NCI-H748 (cell line): ENCODE results near the gene PHACTR1.
"Not testable (repeated sequence)": the region's sequence is repeated elsewhere in the genome, so short reads cannot be mapped to it uniquely, and the experiment has no call there.

Source experiments
- DNase-seq: peaks from one replicate; lab custom pipeline; 2025; ENCODE audit not compliant: unreplicated experiment; lab: John Stamatoyannopoulos, UW

Gene PHACTR1

GRCh38 chr6:12748815-12749521 is 32.4 kb downstream of the PHACTR1 start:
- no peak for DNase-seq

DNA sequence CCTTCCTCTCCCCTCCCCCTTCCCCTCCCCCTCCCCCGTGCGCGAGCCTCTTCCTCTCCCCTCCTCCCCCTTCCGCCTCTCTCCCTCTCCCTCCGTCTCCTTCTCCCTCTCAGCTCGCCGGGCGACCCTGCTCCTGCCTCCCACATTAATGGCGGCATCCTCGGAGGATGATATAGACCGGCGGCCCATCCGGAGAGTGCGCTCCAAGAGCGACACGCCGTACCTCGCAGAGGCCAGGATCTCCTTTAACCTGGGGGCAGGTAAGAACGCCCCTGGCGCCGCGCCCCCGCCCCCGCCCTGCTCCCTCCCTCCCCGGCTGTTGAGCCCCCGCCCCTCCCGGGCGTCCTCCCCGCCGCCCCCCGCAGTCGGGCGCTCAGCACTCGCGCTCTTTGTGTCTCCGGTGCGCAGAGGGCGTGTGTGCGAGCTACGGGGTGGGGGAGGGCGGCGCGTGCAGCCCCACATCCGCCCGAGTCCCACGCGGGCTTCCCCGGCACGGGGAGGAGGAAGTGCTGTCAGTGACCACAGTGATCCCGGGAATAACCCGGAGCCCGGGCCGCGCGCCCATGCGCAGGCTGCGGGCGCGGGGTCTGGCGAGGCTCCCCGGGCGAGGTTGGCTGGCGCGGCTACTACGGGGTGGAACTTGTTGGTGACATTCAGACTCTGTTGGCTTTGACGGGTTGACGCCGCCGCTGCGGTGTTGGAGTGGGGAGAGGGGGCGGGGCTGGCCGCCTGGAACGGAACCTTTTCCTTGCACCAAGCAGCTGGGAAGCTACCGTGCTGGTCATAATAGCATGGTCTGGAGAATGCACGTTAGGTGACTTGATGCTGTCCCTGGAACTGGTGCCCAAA is 33.2 kb downstream of the PHACTR1 start:
- no peak for DNase-seq

DNA sequence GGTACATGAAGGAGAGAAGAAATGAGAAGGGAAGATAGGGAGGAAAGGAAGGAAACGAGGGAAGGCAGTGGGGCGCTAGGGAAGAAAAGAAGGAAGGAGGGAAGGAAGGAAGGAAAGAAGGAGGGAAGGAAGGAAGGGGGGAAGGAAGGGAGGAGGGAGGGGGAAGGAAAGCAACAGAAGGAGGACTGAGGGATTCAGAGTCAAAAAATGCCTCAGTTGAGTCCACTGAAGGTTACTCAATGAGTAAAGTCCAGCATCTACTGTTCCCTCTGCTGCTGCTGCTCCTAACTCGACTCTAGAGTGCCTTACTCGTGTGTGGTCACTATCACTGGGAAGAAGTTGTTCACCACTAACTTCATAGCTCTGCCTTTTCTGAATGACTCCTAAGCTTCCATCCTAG is 33.8 kb downstream of the PHACTR1 start:
- DNase-seq: no peak

- DNase-seq: no peak
These were observed 35.2 kb downstream of the PHACTR1 start for GRCh38 chr6:12751694-12752325.

GRCh38 chr6:12753036-12753435 is 36.5 kb downstream of the PHACTR1 start:
- DNase-seq: no peak

DNA sequence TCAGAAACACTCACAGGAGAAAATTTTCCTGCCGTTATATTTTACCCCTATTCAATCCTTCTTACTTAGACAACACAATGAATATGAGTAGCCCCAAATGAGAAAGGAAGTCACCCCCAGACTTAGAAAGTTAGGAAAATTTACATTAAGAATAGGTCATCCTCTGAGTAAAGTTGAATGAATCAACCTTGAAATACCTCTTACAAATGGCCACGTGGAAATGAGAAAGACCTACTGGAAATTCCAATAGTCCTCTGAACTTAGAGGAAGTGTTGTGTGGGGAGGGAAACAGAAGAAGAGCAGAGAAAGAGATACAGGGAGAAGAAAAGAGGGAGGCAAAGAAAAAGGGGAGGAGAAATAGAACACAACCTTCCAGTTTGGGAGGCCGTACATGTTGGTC is 43.7 kb downstream of the PHACTR1 start:
- DNase-seq: no peak

DNA sequence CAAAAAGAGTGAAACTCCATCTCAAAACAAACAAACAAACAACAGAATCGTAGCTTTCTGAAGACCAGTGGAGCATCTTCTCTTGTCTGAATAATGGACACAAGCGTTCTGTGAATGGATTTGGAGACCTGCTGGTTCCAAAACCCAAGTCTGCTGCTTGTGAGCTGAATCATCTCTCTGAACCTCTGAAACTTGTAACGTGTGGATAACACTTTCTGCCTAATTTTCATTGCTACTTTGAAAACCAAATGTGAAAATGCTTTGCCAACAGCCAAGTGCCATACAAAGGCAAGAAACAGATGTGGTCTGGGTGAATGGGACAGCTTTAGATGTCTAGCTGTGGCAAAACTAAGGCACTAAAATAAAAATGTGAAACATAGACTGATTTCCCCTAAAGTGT is 44.3 kb downstream of the PHACTR1 start:
- no peak for DNase-seq

- DNase-seq: no peak
These were observed 45.0 kb downstream of the PHACTR1 start for GRCh38 chr6:12761376-12762115.

- DNase-seq: not testable (repeated sequence)
These were observed 46.3 kb downstream of the PHACTR1 start for GRCh38 chr6:12762731-12763434.

DNA sequence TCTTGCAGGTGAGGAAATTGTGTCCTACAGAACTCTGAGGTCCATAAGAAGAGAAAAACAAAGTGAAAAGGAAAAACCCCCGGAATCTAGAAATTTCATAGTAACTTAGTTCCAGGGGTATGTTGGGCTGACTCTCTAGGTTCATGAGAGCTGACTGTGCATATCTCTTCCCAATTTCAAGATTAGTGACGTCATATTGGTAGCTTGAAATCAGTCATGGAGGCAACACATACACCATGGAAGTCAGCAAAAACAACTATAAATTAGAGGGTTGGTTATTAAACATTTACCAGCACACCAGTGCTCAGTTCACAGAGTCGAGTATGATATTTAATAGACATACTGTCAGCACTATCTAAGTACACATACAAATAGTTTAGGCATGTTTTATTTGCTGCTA is 49.8 kb downstream of the PHACTR1 start:
- DNase-seq: no peak

GRCh38 chr6:12767016-12767415 is 50.4 kb downstream of the PHACTR1 start:
- DNase-seq: no peak

DNA sequence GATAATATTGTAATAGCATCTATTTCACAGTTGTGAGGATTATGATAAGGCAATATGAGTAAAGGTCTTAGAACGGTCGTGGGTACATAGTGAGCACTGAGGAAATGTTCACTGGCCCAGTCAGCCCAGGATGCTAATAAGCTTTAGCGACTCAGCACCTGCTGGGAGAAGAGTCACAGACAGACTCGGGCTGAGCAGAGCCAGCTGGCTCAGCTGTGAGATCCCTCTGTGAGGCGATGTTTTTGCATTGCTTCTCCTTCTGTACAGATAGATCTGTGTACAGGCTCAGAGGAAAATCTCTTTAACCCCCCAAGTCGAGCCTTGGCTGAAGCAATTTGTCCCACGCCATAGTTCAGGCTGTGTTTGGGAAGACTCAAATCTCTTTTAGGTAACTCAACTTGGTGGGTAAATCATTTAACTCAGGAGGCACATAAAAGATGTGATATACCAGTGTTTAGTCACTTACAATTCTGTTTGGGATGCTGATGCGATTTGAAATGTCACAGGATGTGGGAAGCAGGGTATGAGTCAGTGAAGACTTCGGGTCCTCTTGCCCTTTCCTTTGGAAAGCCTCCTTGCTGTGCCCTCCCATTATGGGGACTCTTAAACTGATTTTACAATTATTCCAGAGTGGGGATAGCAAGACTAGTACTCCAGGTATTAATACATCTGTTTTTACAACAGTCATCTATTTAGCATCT is 53.1 kb downstream of the PHACTR1 start:
- DNase-seq: no peak

GRCh38 chr6:12772416-12772815 is 55.8 kb downstream of the PHACTR1 start:
- no peak for DNase-seq

DNA sequence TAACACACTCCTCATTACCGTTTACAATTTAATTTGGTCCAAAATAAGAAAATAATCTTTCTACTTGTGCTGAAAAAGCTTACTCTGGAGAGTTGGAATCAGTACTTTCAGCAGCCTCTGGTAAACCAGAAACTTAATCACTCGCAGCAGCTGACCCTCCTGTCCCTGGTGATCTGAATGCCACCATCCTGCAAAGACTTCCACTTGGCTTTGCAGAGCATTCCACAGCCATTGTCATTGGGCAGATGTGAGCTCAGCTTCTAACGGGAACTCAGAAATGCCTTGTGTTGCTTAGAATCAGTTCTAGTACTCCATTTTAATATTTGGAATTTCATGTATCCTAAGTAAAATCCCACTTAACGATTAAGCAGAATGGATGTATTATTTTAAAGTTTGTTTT is 59.7 kb downstream of the PHACTR1 start:
- no peak for DNase-seq

DNA sequence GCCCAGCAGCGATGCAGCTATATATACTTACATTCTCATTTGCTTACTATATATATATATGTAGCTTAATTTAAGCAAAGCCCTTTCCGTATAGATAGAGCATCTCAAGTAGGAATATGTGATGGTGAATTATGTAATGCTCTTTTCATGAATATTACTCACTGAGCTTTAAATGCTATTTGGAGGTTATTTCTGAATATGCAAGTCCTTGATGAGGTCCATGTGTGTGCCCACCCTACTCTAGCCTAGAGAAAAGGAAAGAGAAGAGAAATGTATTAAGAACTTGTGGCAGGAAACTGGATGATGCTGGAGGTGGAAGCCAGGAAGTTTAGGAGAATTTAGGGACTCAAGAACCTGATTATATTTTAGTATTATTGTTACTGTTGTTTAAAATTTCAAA is 63.2 kb downstream of the PHACTR1 start:
- DNase-seq: no peak

DNA sequence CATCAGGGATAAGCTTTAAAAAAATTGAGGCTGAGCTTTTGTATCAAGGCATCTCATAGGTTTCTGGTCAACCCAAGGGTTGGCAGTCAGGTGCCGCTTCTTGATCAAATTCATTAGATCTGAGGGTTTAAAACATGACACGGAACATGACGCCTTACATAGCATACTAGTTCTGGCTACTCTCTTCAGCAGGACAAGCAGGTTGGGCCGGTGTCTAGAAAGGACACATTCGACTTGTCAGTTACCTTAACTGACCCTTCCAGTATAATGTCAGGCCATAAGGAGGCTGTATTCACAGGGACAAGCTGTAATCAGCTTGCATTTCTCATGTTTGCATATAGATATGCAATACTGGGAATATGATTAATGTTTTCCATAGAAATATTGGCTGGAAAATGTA is 65.6 kb downstream of the PHACTR1 start:
- no peak for DNase-seq

DNA sequence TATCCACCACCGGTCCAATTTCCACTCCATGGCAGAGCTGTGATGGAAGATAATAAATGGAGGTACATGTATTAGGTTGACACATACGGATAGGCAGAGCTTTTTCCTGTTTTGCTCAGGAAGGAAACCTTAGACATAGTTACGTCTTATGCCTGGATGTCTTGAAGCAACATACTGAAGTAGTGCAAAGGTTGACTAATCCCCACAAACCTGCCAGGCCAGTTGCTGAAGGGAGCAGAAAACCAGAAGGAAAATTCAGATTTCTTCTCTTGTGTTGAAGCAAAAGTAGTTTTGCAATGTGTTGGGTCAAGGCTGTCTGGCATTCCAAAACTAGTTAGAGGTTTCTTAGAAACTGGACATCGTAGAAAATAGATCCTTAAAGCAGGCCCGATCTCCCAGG is 68.7 kb downstream of the PHACTR1 start:
- no peak for DNase-seq

DNA sequence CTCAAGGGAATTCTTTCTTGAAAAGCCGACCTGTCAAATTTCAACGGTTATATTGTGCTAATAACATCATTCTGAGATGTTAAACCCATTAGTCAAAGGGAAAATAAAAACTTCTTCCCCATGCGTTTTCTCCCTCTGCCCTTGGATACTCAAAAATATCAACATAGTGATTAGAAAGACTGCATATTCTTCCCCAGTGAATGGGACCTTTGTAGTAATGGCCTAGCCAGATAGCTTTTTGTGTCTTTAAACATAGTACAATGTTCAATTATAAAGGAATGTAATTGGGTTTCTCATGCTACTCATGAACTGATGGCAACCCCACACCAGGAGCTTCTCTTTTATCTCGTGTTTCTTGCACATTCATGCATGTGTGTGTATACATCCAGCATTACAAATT is 69.4 kb downstream of the PHACTR1 start:
- DNase-seq: no peak

DNA sequence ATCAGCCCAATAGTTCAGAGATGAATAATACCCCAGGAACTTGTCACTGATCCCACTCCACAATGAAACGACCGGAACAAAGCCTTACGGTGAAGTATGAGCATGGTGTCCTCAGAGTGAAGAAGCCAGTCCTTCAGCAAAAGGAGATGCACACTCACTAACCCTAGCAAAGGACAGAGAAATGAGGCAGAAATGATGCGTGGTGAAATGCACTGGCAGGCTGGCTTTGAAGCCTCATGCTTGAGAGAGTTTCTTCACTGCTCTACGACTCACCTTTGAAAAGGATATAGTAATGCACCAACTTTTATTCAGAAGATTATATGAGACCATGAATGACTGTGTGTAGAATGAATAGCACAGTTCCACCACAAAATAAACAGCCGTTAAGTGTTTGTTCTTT is 74.8 kb downstream of the PHACTR1 start:
- DNase-seq: no peak

DNA sequence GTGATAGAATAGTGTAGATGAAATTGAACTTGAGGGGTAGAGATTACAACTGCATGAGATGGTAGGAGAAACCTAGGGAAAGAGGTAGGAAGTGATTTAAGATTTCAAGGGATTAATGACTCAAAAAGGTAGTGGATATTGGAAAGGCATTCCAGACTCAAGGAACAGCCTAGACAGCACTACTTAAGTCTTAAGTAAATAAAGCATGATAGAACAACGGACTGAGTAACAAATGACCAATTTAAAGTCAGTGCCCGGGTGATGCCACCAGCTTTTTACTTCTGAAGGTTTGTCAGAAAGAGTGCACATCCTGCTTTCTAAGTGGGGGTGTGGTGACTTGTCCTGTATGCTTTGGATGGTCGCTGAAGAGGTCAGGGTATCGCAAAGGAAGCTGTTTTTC is 81.8 kb downstream of the PHACTR1 start:
- no peak for DNase-seq
